Renal cortex interstitium (tissue), 15 donors: ENCODE measurements around the gene MUCL1. TPM values are rescaled to one million over a fixed set of nuclear protein-coding genes. Genes with fewer than 3 reads are reported as not detected.
A peak's percentile ranks its signal among the peaks of the same experiment; 100 is the strongest.

Experiments
- DNase-seq, 11 donors: peaks; one replicate each; pipeline ENCODE4 v3.0.0-alpha.2; 2013; ENCODE audit warnings: low read depth in 9 of 11, low spot score in 4 of 11; ENCODE audit errors: extremely low read depth in 1 of 11
- long read RNA-seq, 16 experiments: transcript quantifications; one replicate each; lab custom pipeline, GENCODE V29; 2026
- polyA plus RNA-seq, 3 donors: library from polyadenylated mRNA; unstranded; fragments of 120-200 nt; gene quantifications; one replicate each; pipeline ENCODE4 v1.2.1, GENCODE V29; 2013; ENCODE audit not compliant: insufficient read length in 3 of 3

Gene MUCL1
- not detected for polyA plus RNA-seq
- long read RNA-seq, donor 1: 0 reads
- long read RNA-seq, donor 2: 0 reads
- long read RNA-seq, donor 3: 0 reads
- long read RNA-seq, donor 4: 0 reads
- long read RNA-seq, donor 5: 0 reads
- long read RNA-seq, donor 6: 0 reads
- long read RNA-seq, donor 7: 0 reads
- long read RNA-seq, donor 8: 0 reads
- long read RNA-seq, donor 9: 0 reads
- long read RNA-seq, donor 10: 0 reads
- long read RNA-seq, donor 11: 0 reads
- long read RNA-seq, donor 12: 0 reads
- long read RNA-seq, donor 13: 0 reads
- long read RNA-seq, donor 14: 0 reads
- long read RNA-seq, donor 15: 0 reads
- long read RNA-seq, donor 16: 0 reads

- peak in 4 of 11 donors; percentile 5 to 21 (median 16) for DNase-seq
Observed at GRCh38 chr12:54853933-54854538, at the start of gene MUCL1. Gene MUCL1, plus strand, starts transcription at chr12:54854516. Its CDS starts 67 bp downstream, at chr12:54854583.

DNA sequence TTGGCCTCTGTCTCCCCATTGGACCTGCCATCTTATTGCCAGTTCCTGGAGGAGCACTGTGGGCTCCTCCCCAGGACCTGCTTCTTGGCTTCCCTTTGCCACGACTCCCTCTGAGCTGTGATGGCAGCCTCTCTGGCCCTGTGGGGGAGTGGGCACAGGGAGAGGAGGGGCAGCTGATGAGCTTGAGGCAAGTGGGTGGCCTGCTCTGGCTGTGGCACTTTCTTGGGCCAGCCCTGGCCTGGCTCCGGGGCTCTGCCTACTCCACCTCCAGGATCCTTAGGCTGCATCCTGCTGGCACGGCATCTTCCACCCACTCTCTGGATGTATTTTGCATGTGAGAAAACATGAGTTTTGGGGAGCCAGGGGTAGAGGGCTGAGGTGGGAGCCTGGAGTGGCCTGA, 32.6 kb upstream of the MUCL1 start:
- no peak for DNase-seq

- DNase-seq: no peak
Observed at GRCh38 chr12:54824402-54824801, 29.9 kb upstream of the MUCL1 start.

DNA sequence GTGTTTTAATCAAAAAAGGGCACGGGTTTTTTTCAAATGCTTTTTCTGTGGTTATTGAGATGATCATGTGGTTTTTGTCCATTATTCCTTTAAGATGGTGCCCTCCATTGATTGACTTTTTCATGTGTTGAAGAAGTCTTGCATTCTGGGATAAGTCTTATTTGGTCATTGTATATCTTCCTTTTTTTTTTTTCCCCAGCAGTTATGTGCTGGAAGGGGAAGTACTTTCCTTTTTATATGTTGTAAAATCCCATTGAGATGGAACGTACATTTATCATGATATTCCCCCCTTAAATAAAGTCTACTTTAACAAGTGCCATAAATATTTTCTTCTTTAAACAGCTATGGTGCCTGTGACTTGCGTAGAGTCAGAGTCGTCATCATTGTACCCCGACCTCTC, 24.8 kb upstream of the MUCL1 start:
- DNase-seq: no peak

GRCh38 chr12:54830199-54830598, 24.1 kb upstream of the MUCL1 start:
- DNase-seq: no peak

GRCh38 chr12:54831631-54832030, 22.7 kb upstream of the MUCL1 start:
- no peak for DNase-seq

GRCh38 chr12:54840244-54840865, 14.0 kb upstream of the MUCL1 start:
- DNase-seq: no peak

- no peak for DNase-seq
Observed at GRCh38 chr12:54857406-54857805, 3.1 kb downstream of the MUCL1 start.

- no peak for DNase-seq
Observed at GRCh38 chr12:54858562-54858961, 4.2 kb downstream of the MUCL1 start.

DNA sequence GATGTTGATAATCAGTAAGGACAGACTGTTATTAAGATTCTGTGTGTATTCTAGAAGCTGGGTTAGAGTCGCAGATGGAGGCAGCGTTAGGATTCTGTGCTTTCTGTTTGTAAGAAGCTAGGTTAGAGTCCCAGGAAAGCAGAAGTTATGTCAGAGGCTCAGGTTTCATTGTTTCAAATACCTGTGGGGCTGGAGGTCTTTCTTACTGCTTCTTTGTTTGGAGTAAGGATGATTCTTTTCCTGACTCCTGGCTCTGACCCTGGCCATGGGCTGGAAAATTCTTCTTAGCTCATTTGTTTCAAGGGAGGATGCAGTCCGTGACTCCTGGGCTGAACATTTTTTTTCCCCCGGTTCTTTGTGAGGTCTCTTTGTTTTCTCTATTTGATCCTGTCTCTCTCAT, 5.2 kb downstream of the MUCL1 start:
- DNase-seq: peak in 2 of 11 donors; percentile 3 to 6

DNA sequence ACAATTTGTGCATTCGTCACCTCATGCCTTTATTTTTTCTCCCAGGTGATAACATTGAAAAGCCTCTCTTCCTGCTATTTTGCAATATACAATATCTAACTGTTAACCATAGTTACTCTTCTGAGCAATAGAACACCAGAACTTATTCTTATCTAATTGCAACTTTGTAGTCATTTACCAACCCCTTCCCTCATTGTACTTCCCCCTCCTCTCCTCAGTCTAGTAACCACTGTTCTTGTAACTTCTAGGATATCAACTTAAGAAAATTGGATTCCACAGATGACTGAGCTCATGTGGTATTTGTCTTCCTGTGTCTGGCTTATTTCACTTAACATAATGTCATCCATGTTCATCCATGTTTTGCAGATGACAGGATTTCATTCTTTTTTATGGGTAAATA, 7.6 kb downstream of the MUCL1 start:
- no peak for DNase-seq

GRCh38 chr12:54863948-54864618, 9.8 kb downstream of the MUCL1 start:
- no peak for DNase-seq

GRCh38 chr12:54865683-54866324, 11.5 kb downstream of the MUCL1 start:
- DNase-seq: no peak

DNA sequence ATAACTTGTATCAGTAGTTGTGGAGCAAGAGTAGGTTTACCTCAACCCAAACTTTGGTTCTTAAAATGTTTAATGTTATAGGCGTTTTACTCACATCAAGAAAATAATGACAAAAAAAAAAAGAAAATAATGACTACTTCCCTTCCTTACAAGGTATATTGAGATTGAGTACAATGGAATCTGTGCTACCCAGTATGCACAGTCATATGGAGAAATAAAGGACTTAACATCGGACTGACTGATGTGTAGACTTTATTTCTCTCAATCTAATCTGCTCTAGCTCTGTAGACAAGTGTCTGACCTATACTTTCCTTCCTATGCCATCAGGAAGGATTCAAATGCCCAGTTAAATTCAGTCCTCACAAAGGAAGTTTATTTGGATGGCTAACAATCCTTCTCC, 14.4 kb downstream of the MUCL1 start:
- DNase-seq: no peak

- no peak for DNase-seq
Observed at GRCh38 chr12:54870048-54870447, 15.7 kb downstream of the MUCL1 start.

DNA sequence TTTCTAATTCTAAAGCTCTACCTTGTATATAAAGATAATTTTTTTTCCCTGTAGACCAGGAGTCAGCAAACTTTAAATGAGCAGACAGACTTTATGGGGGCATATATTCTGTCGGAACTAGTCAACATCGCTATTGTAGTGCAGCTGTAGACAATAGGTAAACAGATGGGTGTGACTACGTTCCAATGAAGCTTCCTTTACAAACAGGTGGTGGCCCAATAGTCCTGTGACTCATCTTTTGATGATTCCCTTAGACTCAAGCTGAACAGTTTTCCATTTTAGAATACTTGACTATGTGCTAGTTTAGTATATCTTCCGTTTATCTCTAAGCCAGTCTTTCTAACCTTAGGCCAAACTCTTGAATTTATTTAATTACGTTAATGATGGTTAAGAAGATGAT, 16.3 kb downstream of the MUCL1 start:
- DNase-seq: no peak

- DNase-seq: no peak
Observed at GRCh38 chr12:54879150-54879549, 24.8 kb downstream of the MUCL1 start.

GRCh38 chr12:54879579-54879978, 25.3 kb downstream of the MUCL1 start:
- no peak for DNase-seq

DNA sequence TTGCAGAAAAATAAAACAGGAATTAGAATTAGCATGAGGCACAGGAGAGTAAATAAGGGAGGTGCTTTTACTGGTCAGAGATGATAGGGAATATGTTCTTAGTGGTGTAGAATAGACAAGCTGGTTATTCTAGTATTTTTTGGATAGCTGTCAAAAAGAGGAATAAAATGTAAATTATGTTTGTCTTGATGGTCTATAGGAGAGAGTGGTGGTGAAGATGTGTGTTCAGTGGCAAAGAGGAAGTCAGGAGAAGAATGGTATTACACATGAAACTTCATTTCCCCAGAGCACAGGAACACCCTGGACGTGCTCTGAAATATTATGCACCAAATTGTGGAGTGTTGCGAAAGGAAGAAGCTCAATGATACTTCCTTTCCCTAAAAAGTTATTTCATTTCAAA, 27.8 kb downstream of the MUCL1 start:
- no peak for DNase-seq
